ENCODE results near the gene CCDC197.

The CCDC197 gene

GRCh38 chr14:94027566-94028449 lies 30.7 kb downstream of the CCDC197 start:
- DNase-seq, result no peak

GRCh38 chr14:94028450-94028826 lies 31.3 kb downstream of the CCDC197 start:
- DNase-seq, result no peak

GRCh38 chr14:94029265-94029664 lies 32.2 kb downstream of the CCDC197 start:
- DNase-seq, result no peak

GRCh38 chr14:94029671-94030203 lies 32.6 kb downstream of the CCDC197 start:
- no peak for DNase-seq

GRCh38 chr14:94030571-94030970 lies 33.5 kb downstream of the CCDC197 start:
- no peak for DNase-seq

- no peak for DNase-seq
Measured at GRCh38 chr14:94031161-94031882, 34.2 kb downstream of the CCDC197 start.

- no peak for DNase-seq
Measured at GRCh38 chr14:94031883-94032279, 34.8 kb downstream of the CCDC197 start.

- DNase-seq, result no peak
Measured at GRCh38 chr14:94034886-94035285, 37.8 kb downstream of the CCDC197 start.

- no peak for DNase-seq
Measured at GRCh38 chr14:94036313-94037167, 39.4 kb downstream of the CCDC197 start.

GRCh38 chr14:94037954-94038353 lies 40.9 kb downstream of the CCDC197 start:
- DNase-seq, result no peak

- DNase-seq, result no peak
Measured at GRCh38 chr14:94038510-94038909, 41.4 kb downstream of the CCDC197 start.

- DNase-seq, result no peak
Measured at GRCh38 chr14:94038921-94039629, 42.0 kb downstream of the CCDC197 start.

- DNase-seq, result no peak
Measured at GRCh38 chr14:94040247-94040646, 43.1 kb downstream of the CCDC197 start.

- DNase-seq, result no peak
Measured at GRCh38 chr14:94040796-94041195, 43.7 kb downstream of the CCDC197 start.

- no peak for DNase-seq
Measured at GRCh38 chr14:94041551-94042346, 44.6 kb downstream of the CCDC197 start.

- DNase-seq, result no peak
Measured at GRCh38 chr14:94042433-94043091, 45.5 kb downstream of the CCDC197 start.

GRCh38 chr14:94043111-94043755 lies 46.1 kb downstream of the CCDC197 start:
- DNase-seq, result no peak

- no peak for DNase-seq
Measured at GRCh38 chr14:94043756-94044475, 46.8 kb downstream of the CCDC197 start.

- DNase-seq, result no peak
Measured at GRCh38 chr14:94044476-94045091, 47.5 kb downstream of the CCDC197 start.

All from NCI-H1092 (cell line).